NCI-H446 (cell line): Measurements from ENCODE around the gene ZNF407.

Experiments
- DNase-seq, 2 experiments: peaks; one replicate each; lab custom pipeline; 2025; lab: John Stamatoyannopoulos, UW

The ZNF407 gene

DNA sequence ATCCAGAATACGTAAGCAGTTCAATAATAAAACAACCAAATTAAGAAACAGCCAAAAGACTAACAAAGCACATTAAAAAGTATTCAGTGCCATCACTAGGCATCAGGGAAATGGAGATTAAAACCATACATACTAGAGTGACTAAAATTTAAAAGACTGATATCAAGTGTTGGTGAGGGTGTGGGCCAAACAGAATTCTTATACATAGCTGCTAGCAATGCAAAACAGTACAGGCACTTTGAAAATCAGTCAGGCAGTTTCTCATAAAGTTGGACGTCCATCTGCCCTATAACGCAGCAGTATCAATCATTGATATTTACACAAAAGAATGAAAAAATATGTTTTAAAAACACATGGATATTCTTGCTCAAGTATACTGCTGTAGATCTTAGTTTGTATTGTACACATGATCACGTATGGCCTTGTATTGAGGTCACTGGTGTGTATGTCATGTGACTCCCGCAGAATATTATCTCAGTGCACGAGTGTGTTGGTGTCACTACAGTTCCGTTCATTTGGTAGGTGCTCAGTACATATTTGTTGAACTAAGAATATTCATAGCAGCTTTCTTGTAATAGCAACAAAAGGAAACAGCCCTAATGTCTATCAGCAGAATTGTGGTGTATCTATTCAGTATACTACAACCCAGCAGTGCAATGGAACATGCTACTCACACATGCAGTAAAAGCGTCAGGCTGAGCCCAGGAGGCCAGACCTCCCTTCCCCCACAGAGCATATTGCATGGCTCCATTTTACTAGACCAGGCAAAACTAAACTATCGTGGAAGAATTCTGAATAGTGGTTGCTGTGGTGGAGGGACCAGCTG, 28.6 kb downstream of the ZNF407 start:
- DNase-seq, result no peak

DNA sequence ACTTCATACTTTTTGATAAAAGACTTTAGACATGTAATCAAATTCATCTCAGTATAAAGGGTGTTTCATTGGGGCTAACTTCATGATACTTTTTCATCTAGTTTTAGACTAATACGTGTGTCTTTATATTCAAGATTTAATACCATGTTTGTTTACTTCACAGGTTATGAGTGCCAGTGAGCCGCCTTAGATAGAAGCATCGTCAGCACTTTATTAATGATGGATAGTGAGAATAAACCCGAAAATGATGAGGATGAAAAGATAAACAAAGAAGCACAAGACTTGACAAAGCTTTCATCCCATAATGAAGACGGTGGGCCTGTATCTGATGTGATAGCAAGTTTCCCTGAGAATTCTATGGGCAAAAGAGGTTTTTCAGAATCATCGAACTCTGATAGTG, 33.1 kb downstream of the ZNF407 start:
- DNase-seq, result no peak

DNA sequence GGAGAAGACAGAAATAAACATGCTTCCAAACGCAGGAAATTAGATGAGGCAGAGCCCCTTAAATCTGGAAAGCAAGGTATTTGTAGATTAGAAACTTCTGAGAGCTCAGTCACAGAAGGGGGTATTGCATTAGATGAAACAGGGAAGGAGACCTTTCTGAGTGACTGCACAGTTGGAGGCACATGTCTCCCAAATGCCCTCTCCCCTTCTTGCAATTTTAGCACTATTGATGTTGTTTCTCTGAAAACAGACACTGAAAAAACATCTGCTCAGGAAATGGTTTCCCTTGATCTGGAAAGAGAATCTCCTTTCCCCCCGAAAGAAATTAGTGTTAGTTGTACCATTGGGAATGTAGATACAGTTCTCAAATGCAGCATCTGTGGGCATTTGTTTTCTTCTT, 33.5 kb downstream of the ZNF407 start:
- DNase-seq, result no peak

DNA sequence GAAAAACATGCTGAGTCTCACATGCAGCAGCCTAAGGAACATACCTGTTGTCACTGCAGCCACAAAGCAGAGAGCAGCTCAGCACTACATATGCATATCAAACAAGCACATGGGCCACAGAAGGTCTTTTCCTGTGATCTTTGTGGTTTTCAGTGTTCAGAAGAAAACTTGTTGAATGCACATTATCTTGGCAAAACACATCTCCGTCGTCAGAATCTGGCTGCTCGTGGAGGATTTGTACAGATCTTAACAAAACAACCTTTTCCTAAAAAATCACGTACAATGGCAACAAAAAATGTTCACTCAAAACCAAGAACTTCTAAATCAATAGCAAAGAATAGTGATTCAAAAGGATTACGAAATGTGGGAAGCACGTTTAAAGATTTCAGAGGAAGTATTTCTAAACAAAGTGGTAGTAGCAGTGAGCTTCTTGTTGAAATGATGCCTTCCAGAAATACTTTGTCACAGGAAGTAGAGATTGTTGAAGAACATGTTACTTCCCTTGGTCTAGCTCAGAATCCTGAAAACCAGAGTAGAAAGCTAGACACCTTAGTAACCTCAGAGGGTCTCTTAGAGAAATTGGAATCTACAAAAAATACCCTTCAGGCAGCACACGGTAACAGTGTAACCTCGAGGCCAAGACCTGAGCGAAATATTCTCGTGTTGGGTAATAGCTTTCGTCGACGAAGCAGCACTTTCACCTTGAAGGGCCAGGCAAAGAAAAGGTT, 34.1 kb downstream of the ZNF407 start:
- DNase-seq, result no peak

DNA sequence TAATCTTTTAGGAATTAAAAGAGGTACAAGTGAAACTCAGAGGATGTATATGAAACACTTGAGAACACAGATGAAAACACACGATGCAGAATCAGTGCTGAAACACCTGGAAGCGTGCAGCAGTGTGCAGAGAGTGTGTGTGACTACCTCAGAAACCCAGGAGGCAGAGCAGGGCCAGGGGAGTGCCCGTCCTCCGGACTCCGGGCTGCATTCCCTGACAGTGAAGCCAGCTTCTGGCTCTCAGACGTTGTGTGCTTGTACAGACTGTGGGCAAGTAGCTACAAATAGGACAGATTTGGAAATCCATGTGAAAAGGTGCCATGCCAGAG, 34.6 kb downstream of the ZNF407 start:
- DNase-seq, result no peak

DNA sequence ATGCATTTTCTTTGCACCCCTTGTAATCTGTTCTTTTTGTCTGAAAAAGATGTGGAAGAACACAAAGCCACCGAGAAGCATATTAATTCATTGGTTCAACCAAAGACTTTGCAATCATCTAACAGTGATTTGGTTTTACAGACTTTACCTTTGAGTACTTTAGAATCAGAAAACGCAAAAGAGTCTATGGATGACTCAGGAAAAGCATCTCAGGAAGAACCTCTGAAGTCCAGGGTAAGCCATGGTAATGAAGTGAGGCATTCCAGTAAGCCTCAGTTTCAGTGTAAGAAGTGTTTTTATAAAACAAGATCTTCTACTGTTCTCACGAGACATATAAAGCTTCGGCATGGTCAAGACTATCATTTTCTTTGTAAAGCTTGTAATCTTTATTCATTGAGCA, 35.2 kb downstream of the ZNF407 start:
- no peak for DNase-seq

DNA sequence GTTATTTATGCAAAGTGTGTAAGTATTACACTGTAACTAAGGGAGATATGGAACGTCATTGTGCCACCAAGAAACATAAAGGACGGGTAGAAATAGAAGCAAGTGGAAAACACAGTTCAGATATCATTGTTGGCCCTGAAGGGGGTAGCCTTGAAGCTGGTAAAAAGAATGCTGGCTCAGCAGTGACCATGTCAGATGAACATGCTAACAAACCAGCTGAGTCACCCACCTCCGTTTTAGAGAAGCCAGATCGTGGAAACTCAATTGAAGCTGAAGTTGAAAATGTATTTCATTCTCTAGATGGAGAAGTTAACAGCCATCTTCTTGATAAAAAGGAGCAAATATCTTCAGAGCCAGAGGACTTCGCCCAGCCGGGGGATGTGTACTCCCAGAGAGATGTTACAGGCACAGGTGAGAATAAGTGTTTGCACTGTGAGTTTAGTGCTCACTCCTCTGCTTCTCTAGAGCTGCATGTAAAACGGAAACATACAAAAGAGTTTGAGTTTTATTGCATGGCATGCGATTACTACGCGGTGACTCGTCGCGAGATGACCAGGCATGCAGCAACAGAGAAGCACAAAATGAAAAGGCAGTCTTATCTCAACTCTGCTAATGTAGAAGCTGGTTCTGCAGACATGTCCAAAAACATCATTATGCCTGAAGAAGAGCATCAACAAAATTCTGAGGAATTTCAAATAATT, 36.1 kb downstream of the ZNF407 start:
- DNase-seq, result no peak

DNA sequence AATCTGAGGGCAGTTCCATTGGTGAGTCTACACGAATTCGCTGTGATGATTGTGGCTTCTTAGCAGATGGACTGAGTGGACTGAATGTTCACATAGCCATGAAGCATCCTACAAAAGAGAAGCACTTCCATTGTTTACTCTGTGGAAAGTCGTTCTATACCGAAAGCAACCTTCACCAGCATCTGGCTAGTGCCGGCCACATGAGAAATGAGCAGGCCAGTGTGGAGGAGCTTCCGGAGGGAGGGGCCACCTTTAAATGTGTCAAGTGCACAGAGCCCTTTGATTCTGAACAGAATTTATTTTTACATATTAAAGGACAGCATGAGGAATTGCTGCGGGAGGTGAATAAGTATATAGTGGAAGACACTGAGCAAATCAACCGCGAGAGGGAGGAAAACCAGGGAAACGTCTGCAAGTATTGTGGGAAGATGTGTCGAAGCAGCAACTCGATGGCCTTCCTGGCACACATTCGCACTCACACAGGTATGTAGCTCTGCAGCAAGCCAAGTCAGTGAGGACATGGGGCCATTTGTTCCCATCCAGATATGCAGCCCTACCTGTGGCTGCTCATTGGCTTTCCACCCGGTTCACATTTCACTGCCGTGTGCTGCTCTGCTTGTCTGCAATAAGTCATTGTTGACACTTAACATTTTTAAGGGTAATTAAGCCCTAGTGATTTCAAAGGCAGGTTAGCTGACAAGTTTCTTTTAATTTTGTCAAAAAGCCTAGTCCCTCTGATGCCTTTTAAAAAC, 37.7 kb downstream of the ZNF407 start:
- DNase-seq, result no peak

DNA sequence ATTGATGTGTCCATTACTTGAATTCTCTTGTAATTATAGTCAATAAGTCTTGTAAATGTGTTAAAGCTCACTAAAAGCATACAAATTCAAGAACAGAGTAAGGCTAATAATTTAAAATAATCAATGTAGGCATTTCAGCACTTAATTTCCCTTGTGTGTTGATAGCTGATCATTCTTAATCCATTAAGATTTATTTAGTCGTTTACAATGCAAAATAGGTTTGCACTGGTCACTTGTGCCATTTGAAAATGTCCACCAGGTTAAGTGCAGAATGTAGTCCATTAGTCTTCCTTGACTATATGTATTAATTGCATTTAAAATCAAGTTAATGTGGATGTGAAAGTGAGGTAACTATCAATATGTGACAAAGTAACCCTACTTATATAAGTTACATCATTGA, 39.4 kb downstream of the ZNF407 start:
- no peak for DNase-seq

DNA sequence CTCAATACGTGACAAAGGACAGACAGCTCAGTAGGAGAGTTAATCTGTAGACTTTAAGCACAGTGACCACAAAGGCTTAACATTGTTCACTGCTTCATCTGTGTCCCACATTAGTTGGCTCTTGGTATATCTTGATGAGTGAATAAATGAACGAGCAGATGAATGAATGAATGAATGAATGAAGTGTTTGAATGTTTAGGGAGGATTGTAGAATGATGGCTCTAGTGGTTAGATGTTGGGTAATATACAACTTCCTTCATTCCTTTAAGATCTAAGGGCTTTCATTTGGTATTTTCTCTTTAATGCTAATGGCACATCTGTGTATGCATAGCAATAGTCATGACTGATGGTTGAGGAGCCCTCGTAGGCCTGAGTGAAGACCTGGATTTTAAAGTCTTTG, 40.5 kb downstream of the ZNF407 start:
- DNase-seq, result no peak

DNA sequence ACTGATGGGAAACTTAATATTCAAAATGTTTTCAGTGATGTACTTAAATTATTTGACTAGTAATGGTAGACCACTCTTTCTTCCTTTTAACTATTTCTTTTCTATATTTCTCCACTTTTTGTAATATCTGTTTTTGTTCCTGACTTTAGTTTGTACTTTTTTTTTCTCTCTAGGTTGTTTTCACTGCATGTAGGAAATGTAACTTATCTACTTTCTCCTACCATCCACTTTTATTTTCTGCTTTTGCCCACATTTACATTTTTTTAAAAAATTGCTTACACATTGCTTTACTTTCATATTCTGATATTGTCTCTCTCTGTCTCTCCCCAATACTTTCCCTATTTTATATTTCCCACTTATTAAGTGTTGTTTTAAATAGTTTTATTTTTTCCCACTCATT, 47.0 kb downstream of the ZNF407 start:
- DNase-seq, result no peak

DNA sequence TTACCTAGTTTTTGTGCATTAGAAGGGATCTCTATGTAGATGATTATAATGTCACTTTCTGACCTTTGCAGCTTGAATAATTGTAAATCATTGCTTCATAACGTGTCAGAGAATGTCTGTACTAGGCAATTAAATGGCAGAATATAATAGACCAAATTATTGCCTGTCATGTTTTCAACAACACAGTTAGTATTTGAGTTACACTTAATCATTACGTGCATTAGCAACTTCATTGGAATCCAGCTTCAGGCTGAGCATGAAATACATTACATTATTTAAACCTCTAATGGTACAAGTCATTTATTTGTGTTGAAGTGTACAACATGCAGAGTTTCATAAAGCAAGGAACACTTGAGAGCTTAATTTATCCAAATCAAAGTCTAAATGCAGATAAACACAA, 48.0 kb downstream of the ZNF407 start:
- DNase-seq, result no peak

DNA sequence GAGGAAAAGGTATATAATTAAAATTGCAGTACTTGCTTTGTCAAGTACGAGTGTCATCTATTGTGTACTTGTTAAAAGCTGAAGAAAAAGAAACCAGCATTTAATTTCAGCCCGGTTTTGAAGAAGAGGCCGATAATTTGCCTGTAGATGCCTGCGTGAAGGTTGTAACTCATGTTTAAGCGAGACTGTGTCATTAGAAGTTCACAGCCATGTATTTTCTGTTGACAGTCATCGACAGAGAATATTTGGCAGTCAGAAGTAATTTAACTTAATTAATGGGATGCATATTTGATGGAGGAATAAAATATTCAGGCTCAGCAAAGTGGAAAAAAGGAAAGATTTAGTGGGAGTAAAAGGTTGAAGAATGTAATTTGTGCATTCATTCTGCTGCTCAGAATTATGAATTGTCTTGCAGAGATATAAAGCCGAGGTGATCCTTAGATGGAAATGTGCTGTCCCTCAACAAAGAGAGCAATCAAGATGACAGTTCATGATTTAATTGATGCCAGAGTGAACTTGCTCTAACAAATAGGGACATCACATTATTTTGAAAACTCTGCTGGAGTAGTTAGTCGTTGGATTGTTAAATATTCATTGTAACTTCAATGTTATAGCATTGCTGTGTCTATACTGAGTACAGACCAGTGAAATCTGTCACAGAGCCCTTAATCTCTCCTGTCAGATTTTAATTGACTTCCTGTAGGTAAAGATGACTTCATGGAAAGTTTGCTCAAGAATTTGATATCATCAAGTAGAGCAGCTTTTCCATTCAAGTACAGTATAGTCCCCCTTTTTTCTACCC, 53.9 kb downstream of the ZNF407 start:
- no peak for DNase-seq

DNA sequence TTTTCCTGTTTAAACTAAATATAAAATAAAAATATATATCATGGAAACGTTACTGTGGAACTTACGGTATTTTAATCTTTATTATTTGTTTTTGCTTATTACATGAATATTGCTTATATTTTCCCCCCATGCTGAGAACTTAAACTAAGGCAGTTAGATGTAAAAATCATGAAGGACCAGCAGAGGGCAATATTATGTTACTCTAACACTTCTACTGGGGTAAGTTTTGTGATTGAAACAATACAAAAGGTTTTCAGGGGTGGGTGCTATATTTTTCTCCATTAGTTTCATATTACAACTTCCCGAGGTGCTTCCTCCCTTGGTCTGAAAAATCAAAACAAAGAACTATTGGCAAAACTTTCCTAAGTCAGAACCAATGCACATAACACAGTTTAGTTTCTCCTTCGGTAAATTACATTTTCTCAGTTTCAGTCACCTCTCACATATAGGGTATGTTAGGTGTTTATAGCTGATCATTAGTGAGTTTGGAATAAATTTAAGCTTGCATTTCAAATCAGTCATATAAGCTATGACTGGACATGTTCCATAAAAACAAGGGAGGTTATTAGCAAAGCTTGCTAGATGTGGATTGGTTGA, 54.8 kb downstream of the ZNF407 start:
- DNase-seq, result peak; percentile 1 to 53

DNA sequence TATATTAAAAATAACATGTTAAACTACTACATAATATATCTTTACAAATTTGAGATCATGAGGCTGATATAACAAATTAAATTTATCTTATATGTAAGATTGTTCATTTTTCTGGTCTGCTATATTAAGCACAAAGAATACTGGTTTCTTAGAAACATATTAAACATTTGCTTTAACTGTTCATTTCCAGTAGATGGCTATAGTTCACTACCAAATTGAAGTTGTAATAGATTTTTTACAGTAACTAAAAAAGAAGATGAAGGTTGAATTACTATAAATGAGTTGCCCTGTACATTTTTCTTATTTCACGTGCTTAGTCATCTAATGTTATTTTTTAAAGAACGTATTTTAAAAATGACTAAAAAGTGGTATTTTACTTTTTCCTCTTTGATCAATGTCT, 57.0 kb downstream of the ZNF407 start:
- no peak for DNase-seq

DNA sequence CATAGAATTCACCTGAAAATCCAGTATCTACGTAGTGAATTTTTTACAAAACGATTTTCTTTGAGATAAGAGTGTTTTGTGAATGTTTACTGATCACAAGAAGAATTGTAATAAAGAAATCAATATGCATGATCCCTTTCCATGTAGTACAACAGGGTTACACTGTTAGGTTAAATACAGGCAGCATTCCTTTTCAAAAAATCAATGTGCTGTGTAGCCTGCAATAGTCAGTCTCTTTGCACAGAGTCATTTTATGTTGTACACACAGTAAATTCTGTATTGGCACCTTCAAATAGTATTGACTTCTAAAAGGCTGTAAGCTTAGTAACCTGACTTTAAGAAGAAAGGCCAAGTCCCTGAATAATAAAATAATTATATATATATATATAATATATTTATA, 63.3 kb downstream of the ZNF407 start:
- DNase-seq, result no peak

DNA sequence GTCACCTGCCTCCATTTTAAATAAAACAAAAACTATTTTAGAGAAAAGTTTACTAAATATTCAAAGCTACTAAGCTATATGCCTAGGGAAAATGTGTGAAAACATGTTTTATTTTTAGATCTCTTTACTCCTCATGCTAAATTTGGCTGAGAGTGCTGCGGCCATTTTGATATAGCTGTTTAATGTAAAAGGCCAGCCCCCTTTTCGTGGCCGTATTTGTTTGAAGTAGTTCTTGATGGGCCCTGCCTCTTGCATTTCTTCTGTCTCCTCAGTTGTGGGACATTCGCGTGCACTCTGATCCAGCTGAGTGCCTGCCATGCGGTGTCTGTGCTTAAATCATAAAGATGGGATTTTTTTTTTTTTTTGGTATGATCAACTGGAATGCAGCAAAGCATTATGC, 64.0 kb downstream of the ZNF407 start:
- DNase-seq, result no peak

DNA sequence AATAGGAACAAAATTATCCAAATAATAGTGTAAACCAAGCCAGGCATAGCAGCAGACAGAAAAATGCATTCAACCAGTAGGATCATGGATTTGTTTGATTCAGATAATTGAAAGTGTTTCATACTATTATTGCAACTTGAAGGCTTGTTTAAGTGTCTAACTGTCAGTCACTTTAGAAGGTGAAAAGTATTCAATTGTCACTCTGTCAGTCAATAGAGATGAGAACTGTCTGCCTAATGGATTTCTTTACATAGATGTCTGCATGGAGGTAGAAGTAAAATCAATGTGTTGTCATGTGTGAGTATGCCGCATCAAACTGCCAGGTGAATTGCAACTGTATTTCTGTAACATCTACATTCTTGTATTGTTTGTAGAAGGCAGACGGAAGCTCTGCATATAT, 65.0 kb downstream of the ZNF407 start:
- no peak for DNase-seq

DNA sequence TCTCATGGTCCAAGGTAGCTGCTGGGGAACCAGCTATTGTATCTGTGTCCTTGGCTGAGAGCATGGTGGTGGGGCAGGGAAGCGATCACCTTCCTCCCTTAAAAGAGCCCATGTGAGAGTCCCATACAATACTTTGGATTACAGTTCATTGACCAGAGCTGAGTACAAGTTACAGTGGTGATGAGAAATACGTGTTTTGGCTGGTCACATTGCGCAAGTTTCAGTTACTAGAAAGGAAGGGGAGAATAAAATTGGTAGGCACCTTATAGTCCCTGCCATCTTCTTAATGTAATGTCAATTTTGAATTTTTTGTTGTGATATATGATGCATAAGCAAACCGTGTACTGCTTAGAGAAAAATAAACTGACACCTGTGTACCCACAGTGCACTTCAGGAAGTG, 67.7 kb downstream of the ZNF407 start:
- no peak for DNase-seq

DNA sequence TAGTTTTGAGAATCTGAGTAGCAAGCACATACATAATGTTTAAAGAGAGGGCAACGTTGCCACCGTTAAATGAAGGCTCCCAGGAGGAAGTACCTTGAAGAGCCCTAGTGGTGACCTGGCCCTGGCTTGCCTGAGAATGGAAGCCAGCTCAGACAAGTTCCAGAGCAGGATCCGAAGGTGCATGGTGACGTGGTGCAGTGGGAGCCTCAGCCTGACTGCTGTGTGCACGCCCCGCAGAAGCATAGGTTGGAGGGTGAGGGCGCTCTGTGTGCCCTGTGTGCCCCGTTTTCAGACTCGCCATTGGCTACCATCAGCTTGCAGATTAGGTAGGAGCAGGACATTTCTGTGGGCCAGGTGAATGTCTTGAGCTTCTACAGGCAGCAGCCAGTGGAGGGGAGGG, 68.2 kb downstream of the ZNF407 start:
- no peak for DNase-seq

DNA sequence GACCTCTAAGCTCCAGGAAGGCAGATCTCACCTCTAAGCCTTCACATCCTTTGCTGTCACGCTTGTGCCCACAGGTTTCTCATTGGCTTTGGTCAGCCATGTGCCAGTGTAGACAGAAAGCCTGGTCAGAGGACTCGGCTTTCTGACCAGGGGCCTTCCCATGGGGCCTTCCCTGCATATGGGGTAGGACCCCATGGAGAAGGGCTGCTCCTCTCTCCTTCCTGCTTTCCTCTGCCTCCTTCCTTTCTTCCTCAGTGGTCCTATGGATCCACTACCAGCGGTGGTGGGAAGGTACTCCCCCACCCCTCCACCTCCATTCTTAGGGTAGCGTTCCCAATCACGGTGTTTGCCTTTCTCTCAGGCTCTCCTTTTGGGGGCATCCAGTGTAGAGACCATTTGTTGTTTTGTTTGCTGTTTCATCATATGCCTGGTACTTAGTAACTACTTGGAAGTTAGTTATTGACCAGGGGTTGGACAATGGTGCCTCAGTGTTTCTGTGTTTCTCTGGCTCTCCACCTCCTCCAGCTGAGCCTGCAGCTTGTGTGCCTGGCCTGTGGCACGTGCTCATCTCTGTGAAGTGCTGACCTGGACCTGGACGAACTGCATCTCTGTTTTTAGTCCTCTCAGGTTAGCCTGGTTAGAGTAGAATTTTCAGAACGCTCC, 71.6 kb downstream of the ZNF407 start:
- DNase-seq, result no peak
